H1 (cell line): Measurements from ENCODE around the gene PTBP3. TPM values are rescaled to one million over a fixed set of nuclear protein-coding genes. Genes with fewer than 3 reads are reported as not detected.

Experiments
- CTCF ChIA-PET: fragments of 300-600 bp; sonication (Branson Sonifier 250); formaldehyde crosslinking; loops from one replicate; lab custom pipeline; 2021; ENCODE audit not compliant: partially characterized antibody; lab: Charles Lee
- POLR2A ChIA-PET: fragments of 300-600 bp; sonication (Branson Sonifier 250); formaldehyde crosslinking; loops from one replicate; lab custom pipeline; 2021; ENCODE audit warnings: inconsistent platforms; ENCODE audit not compliant: partially characterized antibody; lab: Charles Lee
- DNase-seq, 2 experiments: peaks; one replicate each; pipeline versions ENCODE4 v3.0.0 to v3.0.0-alpha.2; 2010 to 2022; ENCODE audit warnings: low spot score in 2 of 2, low read depth in 1 of 2, mixed read lengths in 1 of 2
- FAIRE-seq: peaks from 2 replicates; lab custom pipeline; 2011; peaks lifted over from hg19 to GRCh38; lab: Jason Lieb, UNC
- H2AFZ ChIP-seq: 2 replicates; pipeline ENCODE4 v1.8.1; 2012; ENCODE audit warnings: low read length, inconsistent platforms
- H2AK5ac ChIP-seq: 2 replicates; pipeline ENCODE4 v1.6.1; 2013; ENCODE audit warnings: low read depth, low read length
- H2BK120ac ChIP-seq: replicated peaks from 2 replicates; pipeline ENCODE3; 2013; ENCODE audit warnings: low read depth, low read length, inconsistent platforms
- H2BK12ac ChIP-seq: 2 replicates; pipeline ENCODE4 v1.6.1; 2013; ENCODE audit warnings: low read depth, low read length
- H2BK15ac ChIP-seq: 2 replicates; pipeline ENCODE4 v1.6.1; 2013; ENCODE audit warnings: low read length
- H2BK20ac ChIP-seq: 2 replicates; pipeline ENCODE4 v1.6.1; 2013; ENCODE audit warnings: low read length
- H2BK5ac ChIP-seq: 2 replicates; pipeline ENCODE4 v1.6.1; 2013; ENCODE audit warnings: low read depth, low read length
- H3K14ac ChIP-seq: 2 replicates; pipeline ENCODE4 v1.6.1; 2013; ENCODE audit warnings: inconsistent platforms; ENCODE audit not compliant: insufficient read length
- H3K18ac ChIP-seq: 2 replicates; pipeline ENCODE4 v1.6.1; 2013; ENCODE audit warnings: low read length; ENCODE audit errors: extremely low read depth
- H3K23ac ChIP-seq: 2 replicates; pipeline ENCODE4 v1.6.1; 2013; ENCODE audit warnings: inconsistent platforms; ENCODE audit not compliant: insufficient read length
- H3K23me2 ChIP-seq: 2 replicates; pipeline ENCODE4 v1.6.1; 2013; ENCODE audit warnings: low read depth, low read length
- H3K27ac ChIP-seq: 2 replicates; pipeline ENCODE4 v1.6.1; 2011; ENCODE audit warnings: low read depth, low read length, inconsistent platforms
- H3K27me3 ChIP-seq, 4 experiments: replicated peaks in 1 of 4; 1 replicate in 1 of 4; 2 replicates in 3 of 4; pipeline versions ENCODE4 v1.6.1 to v1.8.1; 2011 to 2013; ENCODE audit warnings: low read length in 3 of 4, mild to moderate bottlenecking in 3 of 4, inconsistent platforms in 2 of 4, mixed read lengths in 2 of 4, moderate library complexity in 1 of 4; ENCODE audit not compliant: control insufficient read depth in 3 of 4, insufficient read depth in 3 of 4; ENCODE audit errors: extremely low read depth in 1 of 4
- H3K36me3 ChIP-seq, 4 experiments: 2 replicates each; pipeline versions ENCODE4 v1.6.1 to v1.8.1; 2011 to 2013; ENCODE audit warnings: mild to moderate bottlenecking in 4 of 4, low read length in 3 of 4, moderate library complexity in 2 of 4, control low read depth in 1 of 4, inconsistent platforms in 1 of 4; ENCODE audit not compliant: insufficient read depth in 4 of 4, control insufficient read depth in 2 of 4
- H3K4ac ChIP-seq: replicated peaks from 2 replicates; pipeline ENCODE3; 2013; ENCODE audit warnings: low read length, low read depth, mixed read lengths, inconsistent platforms; ENCODE audit not compliant: insufficient read length
- H3K4me1 ChIP-seq, 4 experiments: replicated peaks in 1 of 4; 1 replicate in 1 of 4; 2 replicates in 3 of 4; pipeline versions ENCODE4 v1.6.1 to v1.8.1; 2011 to 2013; ENCODE audit warnings: low read length in 3 of 4, inconsistent platforms in 2 of 4, mixed read lengths in 1 of 4; ENCODE audit not compliant: insufficient read depth in 4 of 4, control insufficient read depth in 3 of 4
- H3K4me2 ChIP-seq, 2 experiments: 2 replicates each; pipeline versions ENCODE4 v1.6.1 to v1.8.1; 2011 to 2013; ENCODE audit warnings: low read depth in 2 of 2, low read length in 2 of 2, control low read depth in 1 of 2, inconsistent platforms in 1 of 2, mild to moderate bottlenecking in 1 of 2; ENCODE audit not compliant: insufficient read depth in 1 of 2
- H3K4me3 ChIP-seq, 4 experiments: fragments of 200-600, 300-600 bp in 1 of 4; sonication (generic), shearing (Covaris generic), sonication (Bioruptor Twin) in 1 of 4; 2 replicates each; pipeline versions ENCODE4 v1.5.1 to v1.8.1; 2011 to 2016; ENCODE audit warnings: low read length in 4 of 4, low read depth in 3 of 4, control low read depth in 2 of 4, inconsistent platforms in 2 of 4, mild to moderate bottlenecking in 2 of 4, mixed read lengths in 1 of 4, moderate library complexity in 1 of 4; ENCODE audit not compliant: insufficient read depth in 2 of 4; ENCODE audit errors: extremely low read depth in 1 of 4
- H3K56ac ChIP-seq: replicated peaks from 2 replicates; pipeline ENCODE3; 2013; ENCODE audit warnings: low read depth, mild to moderate bottlenecking, mixed read lengths, low read length, inconsistent platforms; ENCODE audit not compliant: insufficient read length
- H3K79me1 ChIP-seq: 2 replicates; pipeline ENCODE4 v1.6.1; 2013; ENCODE audit warnings: low read depth, low read length, control low read depth
- H3K79me2 ChIP-seq, 2 experiments: 2 replicates each; pipeline versions ENCODE4 v1.6.1 to v1.8.1; 2012 to 2013; ENCODE audit warnings: low read length in 2 of 2, mild to moderate bottlenecking in 2 of 2, inconsistent platforms in 1 of 2; ENCODE audit not compliant: insufficient read depth in 2 of 2, control insufficient read depth in 1 of 2
- H3K9ac ChIP-seq, 4 experiments: replicated peaks in 1 of 4; 1 replicate in 1 of 4; 2 replicates in 3 of 4; pipeline versions ENCODE4 v1.6.1 to v1.8.1; 2011 to 2013; ENCODE audit warnings: low read depth in 3 of 4, low read length in 3 of 4, control low read depth in 2 of 4, mild to moderate bottlenecking in 2 of 4, moderate library complexity in 2 of 4, inconsistent platforms in 1 of 4; ENCODE audit errors: extremely low read depth in 1 of 4
- H3K9me3 ChIP-seq, 2 experiments: 2 replicates each; pipeline versions ENCODE4 v1.6.1 to v1.8.1; 2012 to 2013; ENCODE audit warnings: mild to moderate bottlenecking in 2 of 2, moderate library complexity in 2 of 2, control low read depth in 1 of 2, inconsistent platforms in 1 of 2, low read depth in 1 of 2, low read length in 1 of 2, mixed read lengths in 1 of 2; ENCODE audit not compliant: insufficient read depth in 2 of 2
- H4K20me1 ChIP-seq, 2 experiments: replicated peaks in 1 of 2; 2 replicates each; pipeline versions ENCODE3 to v1.8.1; 2011 to 2013; ENCODE audit warnings: inconsistent platforms in 2 of 2, low read length in 2 of 2, mild to moderate bottlenecking in 1 of 2; ENCODE audit not compliant: insufficient read depth in 2 of 2, control insufficient read depth in 1 of 2
- H4K5ac ChIP-seq: 2 replicates; pipeline ENCODE4 v1.6.1; 2013; ENCODE audit warnings: low read length, low read depth, mixed read lengths, inconsistent platforms; ENCODE audit not compliant: insufficient read length
- H4K8ac ChIP-seq: 2 replicates; pipeline ENCODE4 v1.8.0; 2013; ENCODE audit warnings: mild to moderate bottlenecking, moderate library complexity, low read length, inconsistent platforms; ENCODE audit not compliant: insufficient read depth; ENCODE audit errors: extremely low read depth
- H4K91ac ChIP-seq: replicated peaks from 2 replicates; pipeline ENCODE3; 2013; ENCODE audit warnings: low read length, mixed read lengths, inconsistent platforms; ENCODE audit not compliant: insufficient read length
- EZH2 ChIP-seq: fragments of 200-600 bp; sonication (generic); IDR thresholded peaks from 2 replicates; pipeline ENCODE4 v1.7.1; 2012; ENCODE audit warnings: low read depth, mild to moderate bottlenecking, moderate library complexity, low read length, inconsistent platforms; ENCODE audit not compliant: severe bottlenecking
- MAFK ChIP-seq: IDR thresholded peaks from 2 replicates; pipeline ENCODE4 v1.6.1; 2012; ENCODE audit warnings: low read depth, mild to moderate bottlenecking, improper control_type of control experiment, low read length
- WGBS, 2 experiments: shearing (Covaris generic) in 1 of 2; methylation state at CpG; one replicate each; pipeline versions ENCODE4 v1.1.6 to v1.1.7; 2013 to 2015; ENCODE audit warnings: low lambda C conversion rate in 2 of 2, mixed read lengths in 2 of 2, inconsistent platforms in 1 of 2, low coverage in 1 of 2, missing lambda C conversion rate in 1 of 2; ENCODE audit not compliant: insufficient replicate concordance in 2 of 2, insufficient coverage in 1 of 2, insufficient read length in 1 of 2; ENCODE audit errors: extremely low coverage in 1 of 2, missing lambda C conversion rate in 1 of 2; 5-methylcytosine and 5-hydroxymethylcytosine counted together
- polyA plus RNA-seq, 7 experiments: library from polyadenylated mRNA; depleted of rRNA in 3 of 7; stranded (reverse) in 5 of 7; unstranded in 2 of 7; fragments of >200 nt in 5 of 7; fragments of 200-250 nt in 2 of 7; gene quantifications; 1 replicate in 5 of 7; 2 replicates in 1 of 7; 4 replicates in 1 of 7; pipeline versions ENCODE4 v1.2.1 to v1.2.3, GENCODE V29; 2011 to 2013; ENCODE audit warnings: missing spikeins in 2 of 7, mixed read lengths in 2 of 7
- total RNA-seq: library from RNA; stranded (reverse); fragmentation: NEBNext Ultra II Directional; extraction: Animal tissue kit (Norgen Biotek cat#: 25700); gene quantifications from 2 replicates; pipeline ENCODE4 v1.2.1, GENCODE V29; 2021

Gene PTBP3
- total and polyA plus RNA-seq, 2 of the 8 experiments (the other 6 are each of a cell fraction or from before 2014, with no cell fraction given), result 51.0 to 124 TPM

DNA sequence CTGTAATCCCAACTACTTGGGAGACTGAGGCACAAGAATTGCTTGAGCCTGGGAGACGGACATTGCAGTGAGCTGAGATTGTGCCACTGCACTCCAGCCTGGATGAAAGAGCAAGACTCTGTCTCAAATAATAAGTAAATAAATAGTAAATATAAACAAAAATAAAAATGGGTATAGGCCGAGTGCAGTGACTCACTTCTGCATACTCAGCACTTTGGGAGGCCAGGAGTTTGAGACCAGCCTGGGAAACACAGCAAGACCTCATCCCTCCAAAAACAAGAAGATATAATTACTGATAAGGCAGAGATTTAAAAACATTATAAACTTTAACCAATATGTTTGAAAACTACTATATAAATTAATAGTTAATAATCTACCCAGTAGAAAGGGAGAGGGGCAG, 120.5 kb downstream of the PTBP3 start:
- Histone ChIP-seq H3K27me3 (no peaks in the 10 kb centered on the region), H3K4me2 (no peak overlapping the region), H2BK15ac (no peak overlapping the region), H3K4me1 (no peaks in the 10 kb centered on the region; a peak in 1 of 7 replicates), H2BK120ac (no peak overlapping the region), H2BK12ac (no peak overlapping the region), H3K9me3 (no peaks in the 10 kb centered on the region), H4K20me1 (no peaks in the 10 kb centered on the region), H3K4ac (no peak overlapping the region), H4K5ac (no peak overlapping the region), H2BK20ac (no peak overlapping the region), H3K79me2 (no peaks in the 10 kb centered on the region), H4K8ac (no peak overlapping the region), H3K23ac (no peak overlapping the region), H3K56ac (no peak overlapping the region), H3K27ac (no peak overlapping the region), H3K23me2 (no peaks in the 10 kb centered on the region), H2AK5ac (no peak overlapping the region), H2AFZ (no peak overlapping the region), H3K4me3 (no peak overlapping the region), H3K36me3 (peaks cover 0 to 3% (median 0%) of the 10 kb centered on the region in 4 experiments; a peak in 2 of 8 replicates), H3K9ac (no peak overlapping the region), H4K91ac (no peak overlapping the region), H3K79me1 (no peaks in the 10 kb centered on the region), H2BK5ac (no peak overlapping the region), H3K18ac (no peak overlapping the region), H3K14ac (no peak overlapping the region)
- 95% methylated on average over 2 of the region's 2 CpGs; no CpG with 5 or more reads in 1 of the 2 experiments for WGBS, 2 experiments
- FAIRE-seq, result no peak
- DNase-seq, result no peak
- TF ChIP-seq EZH2, result no peak
- TF ChIP-seq MAFK, result peak; percentile 51
- CTCF ChIA-PET, result interaction anchor here (1.0 to 1.7 kb wide), 2 partner anchors 12 to 37 kb away, joined by 3 to 5 read pairs; no protein-coding TSS in a partner anchor
- POLR2A ChIA-PET, result interaction anchor here (1.2 kb wide), 1 partner anchor 100 kb away, joined by 3 read pairs; no protein-coding TSS in a partner anchor
